Measurements from ENCODE around the gene COPS4. TPM values are rescaled to one million over a fixed set of nuclear protein-coding genes. Genes with fewer than 3 reads are reported as not detected.

The COPS4 gene
- total and polyA plus RNA-seq, 8 donors, result 27.8 to 77.0 (median 66.5) TPM

DNA sequence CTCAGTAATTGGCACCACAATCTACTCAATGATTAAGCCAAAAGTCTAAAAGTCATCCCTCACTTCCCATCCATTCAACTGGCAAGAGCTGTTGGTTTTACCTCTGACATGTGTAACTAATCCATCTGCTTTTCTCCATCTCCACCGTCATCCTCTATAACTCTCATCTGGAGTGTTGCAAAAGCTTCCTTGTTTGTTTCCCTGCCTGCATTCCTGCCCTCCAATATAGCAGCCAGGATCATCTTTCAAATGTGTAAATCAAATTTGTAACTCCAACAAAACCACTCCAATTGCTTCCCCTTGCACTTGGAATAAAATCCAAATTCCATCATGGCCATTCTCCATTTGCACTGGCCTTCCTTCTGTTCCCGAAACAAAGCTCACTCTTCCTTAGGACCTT lies 83.9 kb downstream of the COPS4 start:
- no peaks in the 10 kb centered on the region for H3K36me3 ChIP-seq
- ATAC-seq (no peak), DNase-seq (no peak)
- TF ChIP-seq, protein P1, sequence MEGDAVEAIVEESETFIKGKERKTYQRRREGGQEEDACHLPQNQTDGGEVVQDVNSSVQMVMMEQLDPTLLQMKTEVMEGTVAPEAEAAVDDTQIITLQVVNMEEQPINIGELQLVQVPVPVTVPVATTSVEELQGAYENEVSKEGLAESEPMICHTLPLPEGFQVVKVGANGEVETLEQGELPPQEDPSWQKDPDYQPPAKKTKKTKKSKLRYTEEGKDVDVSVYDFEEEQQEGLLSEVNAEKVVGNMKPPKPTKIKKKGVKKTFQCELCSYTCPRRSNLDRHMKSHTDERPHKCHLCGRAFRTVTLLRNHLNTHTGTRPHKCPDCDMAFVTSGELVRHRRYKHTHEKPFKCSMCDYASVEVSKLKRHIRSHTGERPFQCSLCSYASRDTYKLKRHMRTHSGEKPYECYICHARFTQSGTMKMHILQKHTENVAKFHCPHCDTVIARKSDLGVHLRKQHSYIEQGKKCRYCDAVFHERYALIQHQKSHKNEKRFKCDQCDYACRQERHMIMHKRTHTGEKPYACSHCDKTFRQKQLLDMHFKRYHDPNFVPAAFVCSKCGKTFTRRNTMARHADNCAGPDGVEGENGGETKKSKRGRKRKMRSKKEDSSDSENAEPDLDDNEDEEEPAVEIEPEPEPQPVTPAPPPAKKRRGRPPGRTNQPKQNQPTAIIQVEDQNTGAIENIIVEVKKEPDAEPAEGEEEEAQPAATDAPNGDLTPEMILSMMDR (IDR thresholded peaks at IDR 0.05), result no peak
- no peak overlapping the region for H3K4me3 ChIP-seq
- H3K27me3 ChIP-seq, result no peaks in the 10 kb centered on the region
- no peak overlapping the region for H3K27ac ChIP-seq
- intact Hi-C loops (cut with DNase I), result no loop called here
- H3K4me1 ChIP-seq, result peaks cover 0 to 44% of the 10 kb centered on the region in 2 donors
- no peaks in the 10 kb centered on the region for H3K9me3 ChIP-seq

DNA sequence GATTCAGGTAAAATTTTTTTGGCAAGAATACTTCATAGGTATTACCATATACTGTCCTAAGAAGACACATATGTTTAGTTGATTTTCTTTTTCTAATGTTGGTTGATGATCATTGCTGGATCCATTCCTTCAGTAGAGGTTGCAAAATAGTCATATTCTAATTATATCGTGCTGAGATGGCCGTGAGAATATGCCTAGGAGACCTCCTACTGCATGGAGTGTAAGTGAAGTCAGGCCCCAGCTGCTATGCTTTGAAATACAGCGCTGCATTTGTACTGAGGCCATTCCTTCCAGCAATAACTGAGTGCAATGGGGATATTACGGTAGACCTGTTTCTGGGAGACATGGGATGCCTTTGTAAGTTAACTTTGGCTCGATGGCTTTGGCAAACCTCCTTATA lies 86.3 kb downstream of the COPS4 start:
- Histone ChIP-seq H3K4me3 (no peak overlapping the region), H3K27me3 (no peaks in the 10 kb centered on the region), H3K27ac (no peak overlapping the region), H3K36me3 (no peaks in the 10 kb centered on the region), H3K9me3 (no peaks in the 10 kb centered on the region), H3K4me1 (peaks cover 0 to 35% of the 10 kb centered on the region in 2 donors)
- intact Hi-C loops (cut with DNase I), result no loop called here
- no peak for DNase-seq
- no peak for ATAC-seq
- TF ChIP-seq, protein P1 (IDR thresholded peaks at IDR 0.05), result no peak

DNA sequence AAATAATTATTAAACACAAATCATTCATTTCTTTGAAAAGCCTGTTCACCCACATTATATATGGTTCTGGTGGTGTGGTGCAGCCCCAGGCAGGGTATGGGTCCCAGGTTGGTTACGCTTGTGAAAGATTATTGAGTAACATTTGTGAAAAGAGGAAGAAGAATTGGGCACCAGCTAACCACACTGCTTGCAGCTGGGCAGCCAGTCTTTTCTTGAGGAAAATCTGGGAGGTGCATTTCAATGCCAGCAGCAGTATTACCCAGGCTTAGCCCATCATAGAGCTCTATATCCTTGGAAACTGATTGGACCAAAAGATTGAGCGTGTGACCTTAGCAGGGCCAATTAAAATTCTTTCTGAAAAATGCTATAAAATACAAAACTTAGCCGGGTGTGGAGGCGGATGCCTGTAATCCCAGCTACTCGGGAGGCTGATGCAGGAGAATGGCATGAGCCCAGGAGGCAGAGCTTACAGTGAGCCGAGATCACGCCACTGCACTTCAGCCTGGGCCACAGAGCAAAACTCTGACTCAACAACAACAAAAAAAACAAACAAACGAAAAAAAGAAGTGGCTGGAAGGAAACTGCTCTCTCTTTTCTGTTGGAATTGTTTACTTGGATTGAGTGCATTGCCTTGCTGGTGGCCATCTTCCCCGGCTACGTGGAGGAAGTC lies 89.3 kb downstream of the COPS4 start:
- H3K4me1 ChIP-seq, result peaks cover 0 to 41% of the 10 kb centered on the region in 2 donors
- no peaks in the 10 kb centered on the region for H3K36me3 ChIP-seq
- intact Hi-C loops (cut with DNase I), result no loop called here
- ATAC-seq (peak; percentile 47), DNase-seq (peak in 1 of 4 donors; percentile 51)
- H3K4me3 ChIP-seq, result no peak overlapping the region
- TF ChIP-seq, protein P1 (IDR thresholded peaks at IDR 0.05), result no peak
- peak overlapping the region in 1 of 2 donors; percentile 79 for H3K27ac ChIP-seq
- H3K9me3 ChIP-seq, result no peaks in the 10 kb centered on the region
- no peaks in the 10 kb centered on the region for H3K27me3 ChIP-seq

Other genes starting within 250 kb of the COPS4 start
- 10 to 100 TPM; 12.5 to 30.0 TPM for gene SCD5, start 236.4 kb upstream of the COPS4 start, total RNA-seq
- gene SCD5, start 236.4 kb upstream of the COPS4 start, polyA plus RNA-seq (ENCODE audit: insufficient read length in 6 of 6), result 10 to 100 TPM; 30.6 to 41.1 (median 36.7) TPM
- gene SEC31A, start 144.0 kb upstream of the COPS4 start, total RNA-seq, result 100 to 1,000 TPM; 224 to 278 TPM
- gene SEC31A, start 144.0 kb upstream of the COPS4 start, polyA plus RNA-seq (ENCODE audit: insufficient read length in 6 of 6), result 100 to 1,000 TPM; 221 to 286 (median 251) TPM
- 1 to 10 TPM; 2.1 to 3.5 TPM for gene THAP9, start 134.4 kb upstream of the COPS4 start, total RNA-seq
- gene THAP9, start 134.4 kb upstream of the COPS4 start, polyA plus RNA-seq (ENCODE audit: insufficient read length in 6 of 6), result 10 to 100 TPM; 10.4 to 13.2 (median 12.0) TPM
- gene LIN54, start 24.4 kb upstream of the COPS4 start, total RNA-seq, result 10 to 100 TPM; 10.3 to 13.6 TPM
- gene LIN54, start 24.4 kb upstream of the COPS4 start, polyA plus RNA-seq (ENCODE audit: insufficient read length in 6 of 6), result 10 to 100 TPM; 13.8 to 17.9 (median 15.6) TPM
- 10 to 100 TPM; 20.1 to 48.7 TPM for gene PLAC8, start 79.5 kb downstream of the COPS4 start, total RNA-seq
- 1 to 10 TPM; 4.2 to 7.9 (median 7.2) TPM for gene PLAC8, start 79.5 kb downstream of the COPS4 start, polyA plus RNA-seq (ENCODE audit: insufficient read length in 6 of 6)
- gene COQ2, start 249.6 kb downstream of the COPS4 start, total RNA-seq, result 10 to 100 TPM; 15.9 to 17.9 TPM
- 10 to 100 TPM; 13.0 to 16.4 (median 15.8) TPM for gene COQ2, start 249.6 kb downstream of the COPS4 start, polyA plus RNA-seq (ENCODE audit: insufficient read length in 6 of 6)